C4-2B (cell line): Measurements from ENCODE around the gene MAPKAPK2.

ENCODE experiments used
- CTCF ChIP-seq: fragments of 450-650 bp; conservative IDR thresholded peaks from 2 replicates; pipeline ENCODE4 v1.5.1; 2017; ENCODE audit warnings: mild to moderate bottlenecking
- ZFX ChIP-seq: fragments of 450-650 bp; IDR thresholded peaks from 2 replicates; pipeline ENCODE4 v1.6.1; 2017

- TF ChIP-seq CTCF, result no peak
- no peak for TF ChIP-seq ZFX
Observed at GRCh38 chr1:206694171-206695124, 9.7 kb downstream of the MAPKAPK2 start.
